GM18867 (cell line): Measurements from ENCODE around the gene FYN.

Experiments used
- ATAC-seq: cut with Tn5 transposase; IDR thresholded peaks from one replicate; pipeline ENCODE4 v1.9.1; 2021; ENCODE audit warnings: mild to moderate bottlenecking, moderate library complexity; ENCODE audit not compliant: unreplicated experiment

FYN gene

GRCh38 chr6:111809766-111810165, 63.5 kb downstream of the FYN start:
- ATAC-seq: no peak

DNA sequence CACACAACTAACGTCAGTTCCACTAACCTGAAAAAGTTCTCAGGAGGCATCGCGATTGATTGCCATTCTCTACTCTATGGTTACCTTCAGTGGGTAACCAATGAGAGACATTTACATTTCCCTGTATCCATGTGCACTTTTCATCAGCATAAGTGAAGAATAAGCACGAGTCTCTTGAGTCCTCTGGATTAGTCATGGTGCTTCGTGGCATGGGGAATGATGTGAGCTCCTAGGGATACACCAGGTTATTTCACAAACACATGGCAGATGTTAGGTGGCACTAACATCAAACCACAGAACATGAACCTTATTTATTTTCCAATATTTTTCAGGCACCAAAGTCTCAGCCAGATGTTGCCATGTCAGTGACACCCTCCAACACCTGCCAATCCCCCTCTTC, 64.0 kb downstream of the FYN start:
- no peak for ATAC-seq

DNA sequence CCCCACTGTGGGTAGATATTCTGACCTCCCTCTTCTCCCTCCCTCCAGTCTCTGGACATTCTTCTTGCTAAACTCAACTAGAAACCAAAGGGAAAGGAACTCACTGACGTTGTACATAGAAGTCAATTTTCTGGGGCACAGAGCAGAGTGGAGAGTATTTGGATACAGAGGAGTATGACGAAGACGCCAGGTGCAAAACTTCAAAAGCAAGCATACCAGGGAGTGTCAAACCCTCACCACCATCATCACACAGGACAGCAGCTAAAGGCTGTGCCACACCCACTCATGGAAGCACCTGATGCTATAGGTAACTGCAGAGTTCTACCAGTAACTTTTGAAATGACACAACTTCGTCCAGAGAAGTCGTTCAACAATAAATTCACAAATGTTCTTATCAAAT, 64.8 kb downstream of the FYN start:
- no peak for ATAC-seq

- ATAC-seq: no peak
These were observed 66.4 kb downstream of the FYN start for GRCh38 chr6:111806561-111807497.

GRCh38 chr6:111806165-111806547, 67.1 kb downstream of the FYN start:
- ATAC-seq: peak; percentile 13

DNA sequence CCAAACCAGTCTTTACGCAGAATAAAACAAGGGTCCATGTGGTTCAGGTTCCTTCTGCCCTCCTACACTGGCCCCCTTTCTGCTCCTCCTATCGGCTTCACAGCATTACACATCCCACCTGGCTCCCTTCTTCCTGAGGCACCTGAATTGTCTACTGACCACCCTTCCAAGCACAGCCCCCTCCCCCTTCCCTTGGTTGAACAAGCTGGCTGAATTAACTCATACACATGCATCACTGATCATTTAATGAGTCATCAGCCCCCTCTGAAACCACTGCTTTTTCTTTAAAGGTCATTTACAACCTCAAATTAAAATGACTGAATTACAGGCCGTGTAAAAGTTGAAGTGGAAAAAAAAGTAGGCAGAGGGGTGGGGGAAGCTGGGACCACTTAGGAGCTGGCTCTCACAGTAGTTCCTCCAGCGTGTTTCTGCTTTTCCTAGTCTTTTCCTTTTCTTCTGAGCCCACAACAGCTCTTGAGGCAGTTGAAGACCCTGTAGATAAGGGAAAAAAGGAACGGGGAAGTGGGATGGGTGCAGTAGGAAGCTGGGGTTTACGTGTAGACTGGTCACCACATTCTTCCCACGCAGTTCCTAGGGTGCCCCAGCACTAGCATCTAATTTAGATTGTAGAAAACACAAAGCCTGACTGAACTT, 67.6 kb downstream of the FYN start:
- peak; percentile 45 for ATAC-seq

DNA sequence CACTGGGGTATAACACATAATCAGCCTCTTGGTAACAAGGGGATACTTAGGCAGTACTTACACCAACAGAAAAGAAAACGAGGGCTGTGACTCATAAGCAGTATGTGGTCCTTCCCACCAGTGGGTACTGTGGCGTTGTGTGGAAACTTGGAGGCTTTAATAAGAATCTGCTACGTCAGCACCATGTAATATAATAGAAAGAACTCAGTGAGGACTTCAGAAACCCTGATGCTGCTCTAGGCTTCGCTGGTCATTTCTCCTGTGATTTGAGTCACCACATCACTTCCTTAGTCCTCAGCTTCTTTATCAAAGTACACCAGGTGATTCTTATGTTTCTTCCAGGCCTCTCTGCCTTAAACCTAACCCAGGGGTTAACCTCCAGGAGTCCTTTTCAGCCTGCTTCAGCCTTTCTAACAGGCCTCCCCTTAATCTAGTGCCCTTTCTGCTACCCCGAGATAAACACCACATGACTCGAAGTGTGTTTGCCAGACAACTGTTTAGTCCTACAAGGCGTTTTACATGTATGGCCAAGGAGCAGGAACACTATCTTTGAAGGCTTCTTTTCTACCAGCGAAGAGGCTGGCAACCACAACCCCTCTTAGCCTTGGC, 68.5 kb downstream of the FYN start:
- ATAC-seq: peak; percentile 74

DNA sequence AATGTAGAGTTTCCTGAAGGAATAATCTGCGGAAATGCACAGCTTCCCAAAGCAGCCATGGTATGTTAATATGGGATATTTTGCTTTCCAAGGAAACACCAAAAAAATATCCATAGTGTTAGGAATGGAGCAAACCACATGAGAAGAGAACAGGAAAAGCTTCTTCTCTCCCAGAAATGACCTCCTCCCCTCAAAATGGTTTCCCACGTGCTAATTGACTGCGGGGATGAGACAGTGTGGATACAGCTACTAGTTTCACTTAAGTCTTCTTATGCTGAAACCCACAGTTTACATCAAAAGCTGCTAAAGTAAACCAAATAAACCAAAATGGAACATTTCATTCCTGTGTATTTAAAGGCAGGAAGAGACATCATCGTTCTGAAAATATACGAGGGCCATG, 69.4 kb downstream of the FYN start:
- ATAC-seq: no peak

GRCh38 chr6:111803371-111803770, 69.9 kb downstream of the FYN start:
- ATAC-seq: no peak

DNA sequence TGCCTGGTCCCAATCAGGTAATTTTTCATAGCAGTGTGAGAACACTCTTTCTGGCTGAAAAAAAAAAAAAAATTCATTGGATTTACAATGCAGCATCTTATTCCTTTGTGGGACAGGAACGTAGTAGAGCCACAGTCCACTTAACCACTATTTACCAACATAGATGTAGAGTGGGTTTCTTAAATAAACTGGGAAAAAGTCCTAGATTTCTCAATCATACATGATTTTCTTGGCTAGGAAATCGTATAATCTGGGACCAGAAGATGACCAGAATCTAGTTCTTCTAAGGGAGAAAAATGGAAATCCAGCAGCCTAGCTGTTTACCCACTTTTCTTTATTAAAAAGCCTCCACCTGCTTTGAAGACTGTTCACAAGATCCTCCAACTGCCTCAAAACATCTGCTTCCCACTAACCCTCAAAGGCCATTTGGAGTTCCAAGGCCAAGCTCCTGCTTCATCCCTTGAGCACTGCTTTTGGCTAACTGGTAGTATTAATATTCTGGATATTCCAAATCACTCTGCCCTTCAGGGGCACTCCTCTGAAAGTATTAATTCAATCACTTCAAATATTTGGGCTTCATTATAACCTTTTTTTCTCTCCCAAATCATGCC, 70.4 kb downstream of the FYN start:
- ATAC-seq: no peak

DNA sequence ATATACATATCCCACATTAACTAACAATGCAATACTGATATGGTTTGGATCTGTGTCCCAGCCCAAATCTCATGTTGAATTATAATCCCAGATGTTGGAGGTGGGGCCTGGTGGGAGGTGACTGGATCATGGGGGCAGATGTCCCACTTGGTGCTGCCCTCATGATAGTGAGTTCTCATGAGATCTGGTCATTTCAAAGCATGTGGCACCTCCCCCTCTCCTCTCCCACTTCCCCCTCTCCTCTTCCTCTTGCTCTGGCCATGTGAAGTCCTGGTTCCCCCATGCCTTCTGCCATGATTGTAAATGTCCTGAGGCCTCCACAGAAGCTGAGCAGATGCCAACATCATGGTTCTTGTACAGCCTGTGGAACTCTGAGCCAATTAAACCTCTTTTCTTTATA, 71.2 kb downstream of the FYN start:
- ATAC-seq: no peak

GRCh38 chr6:111800821-111801220, 72.4 kb downstream of the FYN start:
- no peak for ATAC-seq

DNA sequence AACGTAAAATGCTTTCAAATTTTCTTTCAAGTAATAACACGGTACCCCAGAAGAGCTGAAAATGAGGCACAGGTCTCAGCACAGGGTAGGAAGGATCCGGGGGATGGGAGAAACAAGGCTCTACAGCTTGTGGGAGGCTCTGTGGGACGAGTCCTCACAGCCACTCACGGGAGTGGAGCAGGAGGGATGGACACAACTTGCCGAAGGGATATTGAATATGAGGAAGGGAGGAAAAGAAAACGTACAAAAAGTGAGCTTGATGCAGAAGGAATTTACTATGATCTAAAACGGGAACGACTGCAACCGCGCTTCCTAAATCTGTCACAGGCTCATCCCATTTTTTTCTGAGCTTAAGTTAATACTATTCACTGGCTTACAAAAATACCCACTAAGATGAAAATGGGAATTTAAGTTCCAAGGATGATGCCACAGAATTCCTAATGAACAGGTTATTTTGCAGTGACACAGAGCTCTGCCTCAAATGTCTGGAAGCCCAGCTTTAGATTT, 72.9 kb downstream of the FYN start:
- ATAC-seq: no peak

DNA sequence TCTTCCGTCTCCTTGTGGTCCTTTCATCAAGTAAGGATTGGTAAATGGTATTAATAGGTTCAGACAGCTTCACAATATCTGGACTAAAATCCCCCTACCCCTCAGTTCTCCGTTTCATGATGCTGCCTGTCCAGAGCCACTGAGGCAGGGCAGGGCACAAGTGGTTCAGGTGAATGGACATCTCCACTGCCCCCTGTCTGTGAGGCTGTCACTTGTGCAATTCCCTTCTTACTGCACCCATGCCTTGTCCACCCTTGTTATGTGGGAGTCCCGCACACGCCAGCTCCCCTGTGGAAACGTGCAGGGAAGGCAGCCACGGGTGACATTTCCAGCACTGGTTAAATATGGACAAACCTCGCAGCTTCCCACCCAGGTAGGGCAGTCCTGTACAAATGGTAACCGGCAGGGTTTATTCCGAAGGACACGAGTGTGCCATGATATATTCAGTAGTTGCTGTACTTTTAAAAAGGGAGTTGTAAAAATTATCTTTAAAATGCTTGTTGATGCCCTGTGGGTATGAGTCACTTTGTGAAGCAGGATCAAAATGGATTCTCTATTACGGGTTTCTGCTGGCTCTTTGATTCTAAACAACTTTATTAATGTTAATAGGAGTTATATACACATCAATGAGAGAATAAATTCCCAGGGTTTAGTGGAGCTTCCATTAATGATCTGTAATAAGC, 73.5 kb downstream of the FYN start:
- ATAC-seq: no peak

- no peak for ATAC-seq
These were observed 74.9 kb downstream of the FYN start for GRCh38 chr6:111798281-111798725.

DNA sequence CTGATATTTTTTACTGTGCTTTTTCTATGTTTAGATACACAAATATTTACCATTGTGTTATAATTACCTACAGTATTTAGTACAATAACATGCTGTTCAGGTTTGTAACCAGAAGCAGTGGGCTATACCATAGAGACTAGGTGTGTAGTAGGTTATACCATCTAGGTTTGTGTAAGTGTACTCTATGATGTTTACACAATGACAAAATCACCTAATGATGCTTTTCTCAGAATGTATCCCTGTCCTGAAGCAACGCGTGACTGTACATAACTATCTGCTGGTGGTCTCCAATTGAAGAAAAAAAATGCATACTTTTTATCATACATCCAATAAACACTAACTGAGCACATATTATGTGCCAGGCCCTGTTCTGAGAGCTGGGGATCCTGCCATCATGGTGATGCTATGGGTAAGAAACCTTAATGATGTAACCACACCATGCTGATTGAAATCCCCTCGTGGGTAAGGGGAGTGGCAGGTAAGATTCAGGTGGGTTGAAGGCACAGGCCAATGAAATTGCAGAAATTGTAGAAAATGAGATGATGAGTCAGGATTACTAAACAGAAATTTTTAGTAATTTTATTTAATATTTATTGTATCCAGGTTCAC, 76.8 kb downstream of the FYN start:
- no peak for ATAC-seq

- no peak for ATAC-seq
These were observed 77.7 kb downstream of the FYN start for GRCh38 chr6:111795558-111795957.

GRCh38 chr6:111794727-111795452, 78.4 kb downstream of the FYN start:
- peak; percentile 61 for ATAC-seq

DNA sequence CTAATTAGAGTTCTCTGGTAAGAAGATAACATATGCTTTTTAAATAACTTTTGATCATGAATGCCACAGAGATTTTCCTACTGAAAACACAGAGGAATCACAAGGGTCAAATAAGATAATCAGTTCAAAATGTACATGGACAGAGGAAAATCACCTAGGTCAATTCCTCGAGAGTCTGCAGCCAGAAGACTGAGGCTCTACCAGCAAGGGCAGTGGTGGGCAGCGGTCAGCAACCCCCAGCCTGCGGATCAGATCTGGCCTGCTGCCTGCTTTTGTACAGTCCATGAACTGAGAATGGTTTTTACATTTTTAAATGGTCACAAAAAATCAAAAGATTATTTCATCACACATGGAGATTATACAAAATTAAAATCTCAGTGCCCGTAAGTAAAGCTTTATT, 79.0 kb downstream of the FYN start:
- no peak for ATAC-seq

GRCh38 chr6:111793711-111794111, 79.5 kb downstream of the FYN start:
- no peak for ATAC-seq
